Neuronal stem cell (in vitro differentiated cells): ENCODE measurements around the gene ZBTB18. TPM values are rescaled to one million over a fixed set of nuclear protein-coding genes. Genes with fewer than 3 reads are reported as not detected.

Experiments
- DNase-seq: peaks from one replicate; pipeline ENCODE4 v3.0.0-alpha.2; 2013; ENCODE audit warnings: low spot score
- H2AFZ ChIP-seq: one replicate; pipeline ENCODE4 v1.6.1; 2013; ENCODE audit warnings: mild to moderate bottlenecking, low read length, inconsistent platforms
- H2AK5ac ChIP-seq: 2 replicates; pipeline ENCODE4 v1.6.1; 2013; ENCODE audit warnings: low read depth, mild to moderate bottlenecking, inconsistent platforms, low read length, moderate library complexity, mixed read lengths
- H2BK120ac ChIP-seq: 2 replicates; pipeline ENCODE4 v1.6.1; 2013; ENCODE audit warnings: low read depth, mild to moderate bottlenecking, inconsistent platforms, low read length, moderate library complexity, mixed read lengths
- H2BK12ac ChIP-seq: one replicate; pipeline ENCODE4 v1.6.1; 2013; ENCODE audit warnings: low read length, inconsistent platforms
- H2BK15ac ChIP-seq: 2 replicates; pipeline ENCODE4 v1.6.1; 2013; ENCODE audit warnings: mild to moderate bottlenecking, low read length, inconsistent platforms, mixed read lengths
- H2BK5ac ChIP-seq: one replicate; pipeline ENCODE4 v1.6.1; 2013; ENCODE audit warnings: inconsistent platforms, mild to moderate bottlenecking, low read length, moderate library complexity
- H3K14ac ChIP-seq: one replicate; pipeline ENCODE4 v1.6.1; 2013; ENCODE audit warnings: low read length, inconsistent platforms
- H3K18ac ChIP-seq: 2 replicates; pipeline ENCODE4 v1.6.1; 2013; ENCODE audit warnings: low read length, inconsistent platforms
- H3K23ac ChIP-seq: 2 replicates; pipeline ENCODE4 v1.6.1; 2013; ENCODE audit warnings: low read depth, mild to moderate bottlenecking, mixed read lengths, low read length, inconsistent platforms; ENCODE audit not compliant: poor library complexity
- H3K27ac ChIP-seq: replicated peaks from 3 replicates; pipeline ENCODE4 v1.5.1; 2013; ENCODE audit warnings: low read length, inconsistent platforms
- H3K27me3 ChIP-seq, 3 experiments: 2 replicates each; pipeline ENCODE4 v1.6.1; 2013; ENCODE audit warnings: low read length in 3 of 3, mild to moderate bottlenecking in 2 of 3, inconsistent platforms in 1 of 3, low read depth in 1 of 3, mixed read lengths in 1 of 3, moderate library complexity in 1 of 3; ENCODE audit not compliant: control insufficient read depth in 3 of 3, insufficient read depth in 3 of 3
- H3K36me3 ChIP-seq, 2 donors: replicated peaks in 1 of 2; 2 replicates each; pipeline ENCODE4 v1.6.1; 2013; ENCODE audit warnings: low read length in 2 of 2; ENCODE audit not compliant: control insufficient read depth in 2 of 2, insufficient read depth in 2 of 2
- H3K4ac ChIP-seq: 2 replicates; pipeline ENCODE4 v1.6.1; 2013; ENCODE audit warnings: inconsistent platforms, mild to moderate bottlenecking, low read length, moderate library complexity
- H3K4me1 ChIP-seq, 2 donors: 1 replicate in 1 of 2; 2 replicates in 1 of 2; pipeline ENCODE4 v1.6.1; 2013; ENCODE audit warnings: low read length in 2 of 2, low read depth in 1 of 2; ENCODE audit not compliant: control insufficient read depth in 2 of 2, insufficient read depth in 1 of 2
- H3K4me2 ChIP-seq: one replicate; pipeline ENCODE4 v1.6.1; 2013; ENCODE audit warnings: mild to moderate bottlenecking, low read length, inconsistent platforms; ENCODE audit not compliant: insufficient read depth, poor library complexity, severe bottlenecking
- H3K4me3 ChIP-seq, 2 donors: 2 replicates each; pipeline ENCODE4 v1.5.1; 2013; ENCODE audit warnings: low read length in 2 of 2, mild to moderate bottlenecking in 2 of 2, inconsistent platforms in 1 of 2, moderate library complexity in 1 of 2
- H3K79me1 ChIP-seq: one replicate; pipeline ENCODE4 v1.6.1; 2013; ENCODE audit warnings: low read depth, mild to moderate bottlenecking, inconsistent platforms, low read length, moderate library complexity
- H3K9ac ChIP-seq: one replicate; pipeline ENCODE4 v1.6.1; 2013; ENCODE audit warnings: mild to moderate bottlenecking, low read depth, low read length, inconsistent platforms; ENCODE audit not compliant: poor library complexity
- H3K9me3 ChIP-seq, 2 donors: replicated peaks in 1 of 2; 2 replicates each; pipeline versions ENCODE3 to v1.6.1; 2013; ENCODE audit warnings: low read length in 2 of 2, mild to moderate bottlenecking in 2 of 2, inconsistent platforms in 1 of 2, low read depth in 1 of 2, mixed read lengths in 1 of 2, moderate library complexity in 1 of 2; ENCODE audit not compliant: control insufficient read depth in 2 of 2, insufficient read depth in 1 of 2
- H4K8ac ChIP-seq: one replicate; pipeline ENCODE4 v1.6.1; 2013; ENCODE audit warnings: low read depth, mild to moderate bottlenecking, inconsistent platforms, low read length, moderate library complexity
- H4K91ac ChIP-seq: one replicate; pipeline ENCODE4 v1.6.1; 2013; ENCODE audit warnings: low read length, low read depth, mild to moderate bottlenecking, inconsistent platforms; ENCODE audit not compliant: poor library complexity
- WGBS, 2 donors: extraction: QIAGEN DNeasy Blood & Tissue Kit; methylation state at CpG; one replicate each; pipeline ENCODE4 v1.1.7; 2013; ENCODE audit warnings: missing lambda C conversion rate in 2 of 2, mixed read lengths in 1 of 2; ENCODE audit not compliant: insufficient read length in 2 of 2, insufficient replicate concordance in 1 of 2; ENCODE audit errors: extremely low coverage in 2 of 2; 5-methylcytosine and 5-hydroxymethylcytosine counted together
- polyA plus RNA-seq, 2 experiments: library from polyadenylated mRNA; stranded (reverse); fragments of 200-250 nt; gene quantifications; one replicate each; pipeline ENCODE4 v1.2.3, GENCODE V29; 2013

The ZBTB18 gene
- 29.1 TPM for polyA plus RNA-seq (2013, experiment 1 of 2)
- 30.0 TPM for polyA plus RNA-seq (2013, experiment 2 of 2)

- H2BK12ac ChIP-seq = no peak within 1 kb of the TSS
- peaks cover 23 to 24% of the 10 kb centered on the region in 2 donors for H3K4me1 ChIP-seq
- H3K4ac ChIP-seq = no peak within 1 kb of the TSS
- H2BK120ac ChIP-seq = no peak within 1 kb of the TSS
- H2BK15ac ChIP-seq = no peak within 1 kb of the TSS
- peaks cover 8% of the 10 kb centered on the region for H3K79me1 ChIP-seq
- no peak within 1 kb of the TSS for H3K27ac ChIP-seq
- H2BK5ac ChIP-seq = no peak within 1 kb of the TSS
- H2AK5ac ChIP-seq = no peak within 1 kb of the TSS
- H3K27me3 ChIP-seq = no peaks in the 10 kb centered on the region
- H3K9ac ChIP-seq = peak within 1 kb of the TSS; percentile 88
- H4K91ac ChIP-seq = no peak within 1 kb of the TSS
- H2AFZ ChIP-seq = no peak within 1 kb of the TSS
- H3K4me3 ChIP-seq = peak within 1 kb of the TSS; percentile 86 to 87
- H3K18ac ChIP-seq = peak within 1 kb of the TSS; percentile 41
- no peak within 1 kb of the TSS for H3K14ac ChIP-seq
- H4K8ac ChIP-seq = no peak within 1 kb of the TSS
- no peak within 1 kb of the TSS for H3K23ac ChIP-seq
- peaks cover 13 to 21% of the 10 kb centered on the region in 2 donors for H3K36me3 ChIP-seq
- H3K4me2 ChIP-seq = peak within 1 kb of the TSS; percentile 65
- no peak for DNase-seq
- WGBS, 2 donors = no CpG with 5 or more reads among the region's 4 CpGs
- no peaks in the 10 kb centered on the region for H3K9me3 ChIP-seq
Observed at GRCh38 chr1:244050835-244051444, at the start of gene ZBTB18. Gene ZBTB18 (plus strand): TSS chr1:244051283. CDS start chr1:244051432, 149 bp downstream.

GRCh38 chr1:244002721-244003120, 48.4 kb upstream of the ZBTB18 start:
- no peak overlapping the region for H4K8ac ChIP-seq
- H2BK5ac ChIP-seq = no peak overlapping the region
- no peaks in the 10 kb centered on the region for H3K79me1 ChIP-seq
- no peak overlapping the region for H3K14ac ChIP-seq
- H2AFZ ChIP-seq = no peak overlapping the region
- no peak overlapping the region for H3K4ac ChIP-seq
- no CpG with 5 or more reads among the region's 3 CpGs for WGBS, 2 donors
- H3K27ac ChIP-seq = no peak overlapping the region
- no peak overlapping the region for H3K23ac ChIP-seq
- peaks cover 0 to 3% of the 10 kb centered on the region in 2 donors for H3K9me3 ChIP-seq
- no peak overlapping the region for H3K18ac ChIP-seq
- H2BK120ac ChIP-seq = no peak overlapping the region
- H4K91ac ChIP-seq = no peak overlapping the region
- H3K27me3 ChIP-seq = no peaks in the 10 kb centered on the region
- H2AK5ac ChIP-seq = no peak overlapping the region
- H3K4me2 ChIP-seq = no peak overlapping the region
- no peak overlapping the region for H2BK15ac ChIP-seq
- H2BK12ac ChIP-seq = no peak overlapping the region
- DNase-seq = no peak
- no peak overlapping the region for H3K9ac ChIP-seq
- H3K36me3 ChIP-seq = no peaks in the 10 kb centered on the region
- H3K4me3 ChIP-seq = no peak overlapping the region
- no peaks in the 10 kb centered on the region for H3K4me1 ChIP-seq

GRCh38 chr1:244005455-244005854, 45.6 kb upstream of the ZBTB18 start:
- no peak overlapping the region for H3K4me2 ChIP-seq
- WGBS, 2 donors = no CpG with 5 or more reads among the region's 3 CpGs
- no peak overlapping the region for H4K8ac ChIP-seq
- no peak overlapping the region for H2AK5ac ChIP-seq
- H3K36me3 ChIP-seq = no peaks in the 10 kb centered on the region
- no peak overlapping the region for H4K91ac ChIP-seq
- no peak overlapping the region for H2BK120ac ChIP-seq
- peaks cover 0 to 3% of the 10 kb centered on the region in 2 donors for H3K9me3 ChIP-seq
- H2AFZ ChIP-seq = no peak overlapping the region
- H3K18ac ChIP-seq = no peak overlapping the region
- H3K79me1 ChIP-seq = no peaks in the 10 kb centered on the region
- H3K4me3 ChIP-seq = no peak overlapping the region
- H3K9ac ChIP-seq = no peak overlapping the region
- H3K27ac ChIP-seq = no peak overlapping the region
- no peak overlapping the region for H2BK12ac ChIP-seq
- H2BK15ac ChIP-seq = no peak overlapping the region
- no peak overlapping the region for H3K4ac ChIP-seq
- DNase-seq = no peak
- no peak overlapping the region for H2BK5ac ChIP-seq
- no peaks in the 10 kb centered on the region for H3K27me3 ChIP-seq
- H3K23ac ChIP-seq = no peak overlapping the region
- H3K14ac ChIP-seq = no peak overlapping the region
- H3K4me1 ChIP-seq = no peaks in the 10 kb centered on the region

GRCh38 chr1:244006381-244006901, 44.6 kb upstream of the ZBTB18 start:
- no peak for DNase-seq
- Histone ChIP-seq H3K4me3 (no peak overlapping the region), H2BK12ac (no peak overlapping the region)

More at GRCh38 chr1:244006381-244006901, 44.6 kb upstream of the ZBTB18 start:
- H3K4me2 ChIP-seq = no peak overlapping the region
- H3K36me3 ChIP-seq = no peaks in the 10 kb centered on the region
- no CpG with 5 or more reads among the region's 3 CpGs for WGBS, 2 donors
- H3K4me1 ChIP-seq = peaks cover 0 to 7% of the 10 kb centered on the region in 2 donors
- H2AK5ac ChIP-seq = no peak overlapping the region
- no peaks in the 10 kb centered on the region for H3K79me1 ChIP-seq
- peaks cover 0 to 3% of the 10 kb centered on the region in 2 donors for H3K9me3 ChIP-seq
- H3K27ac ChIP-seq = no peak overlapping the region
- H3K4ac ChIP-seq = no peak overlapping the region
- H3K18ac ChIP-seq = no peak overlapping the region
- H2AFZ ChIP-seq = no peak overlapping the region
- no peak overlapping the region for H3K23ac ChIP-seq
- no peak overlapping the region for H2BK120ac ChIP-seq
- no peak overlapping the region for H2BK5ac ChIP-seq
- no peak overlapping the region for H4K91ac ChIP-seq
- H3K27me3 ChIP-seq = no peaks in the 10 kb centered on the region
- no peak overlapping the region for H4K8ac ChIP-seq
- no peak overlapping the region for H2BK15ac ChIP-seq
- no peak overlapping the region for H3K9ac ChIP-seq
- no peak overlapping the region for H3K14ac ChIP-seq
